ENCODE data around the gene STX11.

DNA sequence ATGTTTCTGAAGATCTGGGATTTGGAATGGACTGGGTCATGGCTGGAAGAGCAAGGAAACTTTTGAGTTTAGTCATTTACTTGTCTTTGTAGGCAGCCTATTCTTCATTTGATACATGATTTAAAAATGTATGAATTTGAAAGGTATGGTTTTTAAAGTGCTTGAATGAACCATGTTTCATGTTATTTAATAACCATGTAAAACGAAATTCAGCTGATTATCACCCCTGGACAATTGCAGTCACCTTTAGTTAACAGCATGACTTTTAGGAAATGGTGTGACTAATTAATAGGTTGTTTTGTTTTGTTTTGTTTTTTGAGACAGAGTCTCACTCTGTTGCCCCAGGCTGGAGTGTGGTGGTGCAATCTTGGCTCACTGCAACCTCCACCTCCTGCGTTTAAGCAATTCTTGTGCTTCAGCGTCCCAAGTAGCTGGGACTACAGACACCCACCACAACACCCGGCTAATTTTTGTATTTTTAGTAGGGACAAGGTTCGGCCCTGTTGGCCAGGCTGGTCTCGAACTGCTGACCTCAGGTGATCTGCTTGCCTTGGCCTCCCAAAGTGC, 2.1 kb downstream of the STX11 start:
- TF ChIP-seq POLR2A (IDR thresholded peaks at IDR 0.05) (no peak), CTCF (IDR thresholded peaks at IDR 0.05) (no peak)
